ENCODE results near the gene ASPSCR1. TPM values are rescaled to one million over a fixed set of nuclear protein-coding genes. Genes with fewer than 3 reads are reported as not detected.
"Not testable (repeated sequence)": the region's sequence is repeated elsewhere in the genome, so short reads cannot be mapped to it uniquely, and the experiment has no call there.

The ASPSCR1 gene
- total and polyA plus RNA-seq, 2 donors = 18.0 to 28.6 TPM

DNA sequence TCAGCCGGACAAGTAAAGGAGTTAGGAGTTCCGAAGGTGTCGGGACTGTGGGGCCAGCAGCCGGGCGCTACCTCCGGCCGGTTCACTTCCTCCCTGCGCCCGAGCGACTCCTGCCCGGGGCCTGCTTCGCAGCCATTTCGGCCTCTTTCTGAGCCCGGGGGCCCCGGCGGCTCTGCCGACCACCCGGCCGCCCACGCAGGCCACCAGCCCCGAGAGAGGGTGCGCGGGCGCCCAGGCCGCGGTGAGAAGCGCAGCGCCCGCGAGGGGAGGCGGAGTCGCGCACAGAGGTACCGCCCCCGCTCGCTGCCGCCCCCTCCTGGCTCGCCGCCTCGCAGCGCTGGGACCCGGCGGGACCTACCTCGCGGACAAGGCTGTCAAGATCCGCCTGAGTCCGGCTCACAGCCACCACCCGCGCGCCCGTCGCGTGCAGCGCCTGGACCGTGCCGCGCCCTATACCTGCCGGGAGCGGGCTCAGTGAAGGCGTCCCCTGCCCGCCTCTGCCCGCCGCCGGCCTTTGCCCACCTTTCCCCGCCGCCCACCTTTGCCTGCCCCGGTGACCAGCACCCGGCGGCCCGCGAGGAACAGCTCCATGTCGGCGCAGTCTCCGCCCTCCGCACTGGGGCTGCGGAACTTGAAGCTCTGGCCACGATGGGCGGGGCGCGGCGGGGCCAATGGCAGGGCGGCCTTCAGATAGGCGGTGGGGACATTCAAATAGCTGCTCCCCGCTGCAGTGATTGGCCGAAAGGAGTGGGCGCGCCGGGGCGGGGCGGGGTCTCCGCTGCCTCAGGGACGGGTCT lies 59.9 kb downstream of the ASPSCR1 start, which contains the start of gene DCXR:
TSS of gene DCXR (minus strand) at position 606 of the 797 bp plus-strand sequence. CDS start at position 591, 15 bp downstream.
- peak within 1 kb of the TSS; percentile 95 for H3K27ac ChIP-seq (ENCODE audit: low read depth)
- WGBS = under 1% methylated on average over 92 of the region's 92 CpGs
- DNase-seq (ENCODE audit: extremely low spot score) = peak; percentile 87

GRCh38 chr17:82037889-82038195 lies 60.4 kb downstream of the ASPSCR1 start:
- 9% methylated on average over 10 of the region's 10 CpGs for whole genome bisulfite sequencing

More for the DNA sequence above, 59.9 kb downstream of the ASPSCR1 start, which contains the start of gene DCXR:
- Histone ChIP-seq H3K36me3 (ENCODE audit: insufficient read depth) (no peaks in the 10 kb centered on the region), H3K4me1 (ENCODE audit: insufficient read depth) (no peaks in the 10 kb centered on the region), H3K4me3 (ENCODE audit: low read depth, low read length) (peak within 1 kb of the TSS; percentile 51)

DNA sequence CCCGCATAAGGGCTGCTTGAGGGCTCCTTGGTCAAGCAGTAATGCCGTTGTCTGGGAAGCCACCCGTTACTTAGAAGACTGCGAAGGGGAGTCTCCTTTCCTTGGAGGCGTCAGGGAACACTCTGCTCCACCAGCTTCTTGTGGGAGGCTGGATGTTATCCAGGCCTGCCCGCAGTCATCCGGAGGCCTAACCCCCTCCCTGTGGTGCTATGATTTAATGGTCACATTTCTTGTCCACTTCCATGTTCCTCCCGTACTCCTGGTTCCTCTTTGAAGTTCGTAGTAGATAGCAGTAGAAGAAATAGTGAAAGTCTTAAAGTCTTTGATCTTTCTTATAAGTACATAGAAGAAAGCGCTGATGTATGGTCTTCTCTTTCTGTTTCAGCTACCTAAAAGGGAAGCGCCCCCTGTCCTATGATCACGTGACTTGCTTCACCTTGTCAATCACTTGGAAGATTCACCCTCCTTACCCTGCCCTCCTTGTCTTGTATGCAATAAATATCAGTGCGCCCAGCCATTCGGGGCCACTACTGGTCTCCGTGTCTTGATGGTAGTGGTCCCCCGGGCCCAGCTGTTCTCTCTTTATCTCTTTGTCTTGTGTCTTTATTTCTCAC lies 61.5 kb downstream of the ASPSCR1 start:
- DNase-seq (ENCODE audit: extremely low spot score); H3K4me1 ChIP-seq (ENCODE audit: insufficient read depth); H3K36me3 ChIP-seq (ENCODE audit: insufficient read depth); H3K4me3 ChIP-seq (ENCODE audit: low read depth, low read length); H3K27ac ChIP-seq (ENCODE audit: low read depth): not testable (repeated sequence)
- WGBS = 90% methylated on average over 16 of the region's 16 CpGs

More at GRCh38 chr17:82037889-82038195, 60.4 kb downstream of the ASPSCR1 start:
- Histone ChIP-seq H3K4me1 (ENCODE audit: insufficient read depth) (no peaks in the 10 kb centered on the region), H3K36me3 (ENCODE audit: insufficient read depth) (no peaks in the 10 kb centered on the region), H3K27ac (ENCODE audit: low read depth) (peak overlapping the region; percentile 66), H3K4me3 (ENCODE audit: low read depth, low read length) (peak overlapping the region; percentile 51)
- no peak for DNase-seq (ENCODE audit: extremely low spot score)

GRCh38 chr17:82039695-82040299 lies 62.4 kb downstream of the ASPSCR1 start:
- 90% methylated on average over 8 of the region's 8 CpGs for WGBS
- Histone ChIP-seq H3K4me3 (ENCODE audit: low read depth, low read length) (no peak overlapping the region), H3K27ac (ENCODE audit: low read depth) (no peak overlapping the region), H3K36me3 (ENCODE audit: insufficient read depth) (no peaks in the 10 kb centered on the region), H3K4me1 (ENCODE audit: insufficient read depth) (no peaks in the 10 kb centered on the region)
- DNase-seq (ENCODE audit: extremely low spot score) = no peak

GRCh38 chr17:82041144-82041814 lies 63.9 kb downstream of the ASPSCR1 start:
- Histone ChIP-seq H3K4me1 (ENCODE audit: insufficient read depth) (no peaks in the 10 kb centered on the region), H3K4me3 (ENCODE audit: low read depth, low read length) (no peak overlapping the region), H3K36me3 (ENCODE audit: insufficient read depth) (no peaks in the 10 kb centered on the region), H3K27ac (ENCODE audit: low read depth) (no peak overlapping the region)
- 80% methylated on average over 17 of the region's 17 CpGs for WGBS
- no peak for DNase-seq (ENCODE audit: extremely low spot score)

DNA sequence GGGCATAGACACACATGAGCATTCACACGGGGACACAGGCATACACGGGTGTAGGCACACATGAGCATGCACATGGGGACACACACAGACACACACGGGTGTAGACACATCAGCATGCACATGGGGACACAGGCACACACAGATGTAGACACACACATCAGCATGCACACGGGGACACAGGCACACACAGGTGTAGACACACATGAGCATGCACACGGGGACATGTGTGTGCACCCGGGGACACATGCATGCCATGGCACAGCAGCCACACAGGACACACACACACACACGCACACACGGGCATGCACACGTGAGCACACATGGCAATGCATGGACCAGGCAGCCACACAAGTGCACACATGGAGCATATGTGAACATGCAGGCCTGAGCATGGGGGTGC lies 65.2 kb downstream of the ASPSCR1 start:
- Histone ChIP-seq H3K4me3 (ENCODE audit: low read depth, low read length) (no peak overlapping the region), H3K36me3 (ENCODE audit: insufficient read depth) (no peaks in the 10 kb centered on the region), H3K27ac (ENCODE audit: low read depth) (no peak overlapping the region), H3K4me1 (ENCODE audit: insufficient read depth) (no peaks in the 10 kb centered on the region)
- WGBS = 90% methylated on average over 9 of the region's 9 CpGs
- no peak for DNase-seq (ENCODE audit: extremely low spot score)

- Histone ChIP-seq H3K27ac (ENCODE audit: low read depth) (no peak overlapping the region), H3K36me3 (ENCODE audit: insufficient read depth) (no peaks in the 10 kb centered on the region), H3K4me3 (ENCODE audit: low read depth, low read length) (no peak overlapping the region), H3K4me1 (ENCODE audit: insufficient read depth) (no peaks in the 10 kb centered on the region)
- DNase-seq (ENCODE audit: extremely low spot score) = no peak
- 59% methylated on average over 16 of the region's 16 CpGs for WGBS
These were observed 66.1 kb downstream of the ASPSCR1 start for GRCh38 chr17:82043507-82043906.

DNA sequence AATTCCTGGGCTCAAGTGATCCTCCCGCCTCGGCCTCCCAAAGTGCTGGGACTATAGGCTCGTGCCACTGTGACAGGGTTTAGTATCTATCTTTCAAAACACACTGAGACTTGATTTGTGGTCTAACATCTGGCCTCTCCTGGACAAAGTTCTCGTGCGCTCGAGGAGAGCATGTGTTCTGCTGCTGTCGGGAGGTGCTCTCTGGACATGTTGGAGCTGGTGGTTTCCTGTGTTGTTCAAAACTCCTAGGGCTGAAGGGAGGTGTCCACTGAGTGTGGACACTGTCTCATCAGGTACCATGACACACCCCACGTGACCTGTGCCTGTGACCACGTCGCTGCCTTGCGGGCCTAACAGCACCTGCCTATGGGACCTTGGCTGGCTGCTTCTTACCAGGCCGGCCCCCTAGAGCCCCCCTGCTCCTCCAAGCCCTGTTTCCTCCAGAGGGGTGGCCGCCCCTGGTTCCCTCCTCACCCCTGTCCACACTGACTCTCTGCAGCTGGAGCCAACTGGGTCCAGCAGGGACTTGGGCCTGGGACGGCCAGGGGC lies 68.6 kb downstream of the ASPSCR1 start:
- WGBS = 69% methylated on average over 14 of the region's 14 CpGs
- no peak overlapping the region for H3K27ac ChIP-seq (ENCODE audit: low read depth)
- H3K4me1 ChIP-seq (ENCODE audit: insufficient read depth) = no peaks in the 10 kb centered on the region
- no peak overlapping the region for H3K4me3 ChIP-seq (ENCODE audit: low read depth, low read length)
- H3K36me3 ChIP-seq (ENCODE audit: insufficient read depth) = peaks cover 2% of the 10 kb centered on the region
- no peak for DNase-seq (ENCODE audit: extremely low spot score)

GRCh38 chr17:82046903-82047302 lies 69.5 kb downstream of the ASPSCR1 start:
- Histone ChIP-seq H3K4me3 (ENCODE audit: low read depth, low read length) (no peak overlapping the region), H3K36me3 (ENCODE audit: insufficient read depth) (peaks cover 2% of the 10 kb centered on the region), H3K4me1 (ENCODE audit: insufficient read depth) (no peaks in the 10 kb centered on the region), H3K27ac (ENCODE audit: low read depth) (no peak overlapping the region)
- no peak for DNase-seq (ENCODE audit: extremely low spot score)
- 90% methylated on average over 21 of the region's 21 CpGs for WGBS

GRCh38 chr17:82047379-82047778 lies 70.0 kb downstream of the ASPSCR1 start:
- 87% methylated on average over 24 of the region's 24 CpGs for WGBS
- no peak overlapping the region for H3K4me3 ChIP-seq (ENCODE audit: low read depth, low read length)

GRCh38 chr17:82047914-82048570 lies 70.6 kb downstream of the ASPSCR1 start:
- Histone ChIP-seq H3K4me1 (ENCODE audit: insufficient read depth) (peaks cover 2% of the 10 kb centered on the region), H3K27ac (ENCODE audit: low read depth) (no peak overlapping the region), H3K36me3 (ENCODE audit: insufficient read depth) (peaks cover 2% of the 10 kb centered on the region), H3K4me3 (ENCODE audit: low read depth, low read length) (no peak overlapping the region)
- 90% methylated on average over 25 of the region's 25 CpGs for WGBS
- DNase-seq (ENCODE audit: extremely low spot score) = no peak

More at GRCh38 chr17:82047379-82047778, 70.0 kb downstream of the ASPSCR1 start:
- DNase-seq (ENCODE audit: extremely low spot score) = no peak
- no peak overlapping the region for H3K27ac ChIP-seq (ENCODE audit: low read depth)
- peaks cover 1% of the 10 kb centered on the region for H3K4me1 ChIP-seq (ENCODE audit: insufficient read depth)
- peaks cover 2% of the 10 kb centered on the region for H3K36me3 ChIP-seq (ENCODE audit: insufficient read depth)

- Histone ChIP-seq H3K4me3 (ENCODE audit: low read depth, low read length) (no peak overlapping the region), H3K36me3 (ENCODE audit: insufficient read depth) (peaks cover 2% of the 10 kb centered on the region), H3K4me1 (ENCODE audit: insufficient read depth) (peaks cover 2% of the 10 kb centered on the region), H3K27ac (ENCODE audit: low read depth) (no peak overlapping the region)
- DNase-seq (ENCODE audit: extremely low spot score) = no peak
- 87% methylated on average over 20 of the region's 20 CpGs for WGBS
These were observed 71.1 kb downstream of the ASPSCR1 start for GRCh38 chr17:82048571-82048971.

DNA sequence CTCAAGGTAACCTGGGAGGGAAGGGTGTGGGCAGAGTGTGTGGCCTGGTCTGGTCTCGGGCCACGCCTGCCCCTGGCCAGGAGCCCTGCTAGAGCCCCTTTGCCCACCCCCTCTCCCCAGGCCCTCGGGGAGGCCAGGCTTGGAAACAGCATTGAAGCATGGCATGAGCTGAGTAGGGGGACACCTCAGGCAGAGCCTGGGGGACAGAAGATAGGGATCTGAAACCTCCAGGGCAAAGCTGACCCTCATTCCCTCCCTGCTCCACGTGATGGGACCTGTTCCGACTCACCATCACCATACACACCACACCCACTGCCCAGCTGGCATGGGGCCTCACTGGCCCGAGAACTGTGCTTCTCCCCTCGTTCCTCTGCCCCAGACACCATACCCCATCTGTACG lies 71.7 kb downstream of the ASPSCR1 start:
- WGBS = 84% methylated on average over 8 of the region's 8 CpGs
- Histone ChIP-seq H3K4me1 (ENCODE audit: insufficient read depth) (peaks cover 2% of the 10 kb centered on the region), H3K36me3 (ENCODE audit: insufficient read depth) (peaks cover 2% of the 10 kb centered on the region), H3K27ac (ENCODE audit: low read depth) (no peak overlapping the region), H3K4me3 (ENCODE audit: low read depth, low read length) (no peak overlapping the region)
- DNase-seq (ENCODE audit: extremely low spot score) = no peak

Data from urinary bladder (tissue), 4 donors.